ENCODE measurements around the gene BMAL1. TPM values are rescaled to one million over a fixed set of nuclear protein-coding genes. Genes with fewer than 3 reads are reported as not detected.

The BMAL1 gene
- total and polyA plus RNA-seq, 2 of the 8 experiments (the other 6 are each of a cell fraction or from before 2014, with no cell fraction given), result 6.8 to 6.9 TPM

DNA sequence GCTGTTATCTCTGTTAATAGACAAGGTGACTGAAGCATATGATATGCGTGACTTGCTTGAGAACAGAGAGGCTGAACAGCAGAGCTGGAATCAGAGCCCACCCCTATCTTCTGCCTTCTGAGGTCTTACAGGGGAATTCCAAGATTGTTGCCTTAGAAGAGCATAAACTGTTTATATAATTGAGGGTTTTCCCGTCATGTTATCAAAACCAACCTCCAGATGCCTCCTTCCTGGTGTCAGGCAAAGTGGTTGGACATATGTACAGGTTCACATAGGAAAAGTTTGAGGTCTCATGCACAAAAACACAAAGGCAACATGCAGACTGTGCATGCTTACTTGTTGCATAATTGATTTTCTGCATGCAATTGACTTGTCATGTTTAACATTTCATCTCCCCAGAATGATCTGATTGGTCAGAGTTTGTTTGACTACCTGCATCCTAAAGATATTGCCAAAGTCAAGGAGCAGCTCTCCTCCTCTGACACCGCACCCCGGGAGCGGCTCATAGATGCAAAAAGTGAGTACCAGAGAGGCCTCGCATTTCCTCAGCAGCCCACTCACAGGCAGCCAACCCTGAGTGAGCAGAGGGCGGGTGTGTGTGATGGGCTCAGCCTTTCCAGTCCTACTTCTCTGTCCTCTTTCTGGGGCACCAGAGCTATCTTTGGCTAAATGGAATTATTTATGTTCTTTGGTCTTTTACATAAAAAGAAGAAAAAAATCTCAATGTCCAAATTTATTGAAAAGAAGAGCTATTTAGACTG, 88.9 kb downstream of the BMAL1 start:
- ChIA-PET POLR2A (ENCODE audit: partially characterized antibody) (no interaction called here), CTCF (ENCODE audit: partially characterized antibody) (interaction anchor here (0.8 to 4.7 kb wide), 14 partner anchors 10 to 402 kb away, joined by 3 to 24 read pairs (median 4); no protein-coding TSS in a partner anchor)
- Histone ChIP-seq H4K91ac (replicated peaks; ENCODE audit: insufficient read length, low read length) (no peak overlapping the region), H3K27ac (ENCODE audit: low read depth, low read length) (no peak overlapping the region), H4K8ac (ENCODE audit: extremely low read depth, insufficient read depth, low read length) (no peak overlapping the region), H3K4me3 (ENCODE audit: extremely low read depth in 1 of 4, insufficient read depth in 2 of 4, low read depth in 3 of 4, low read length in 4 of 4) (no peak overlapping the region), H2BK12ac (ENCODE audit: low read depth, low read length) (no peak overlapping the region), H2BK120ac (replicated peaks; ENCODE audit: low read depth, low read length) (no peak overlapping the region), H3K14ac (ENCODE audit: insufficient read length) (no peak overlapping the region), H3K4me1 (replicated peaks in 1 of 4; ENCODE audit: control insufficient read depth in 3 of 4, insufficient read depth in 4 of 4, low read length in 3 of 4) (peaks cover 0 to 3% (median 0%) of the 10 kb centered on the region in 4 experiments; a peak in 2 of 7 replicates), H3K4me2 (ENCODE audit: insufficient read depth in 1 of 2, low read depth in 2 of 2, low read length in 2 of 2) (no peak overlapping the region), H3K79me1 (ENCODE audit: low read depth, low read length) (no peaks in the 10 kb centered on the region), H3K18ac (ENCODE audit: extremely low read depth, low read length) (no peak overlapping the region), H3K4ac (replicated peaks; ENCODE audit: insufficient read length, low read depth, low read length) (no peak overlapping the region), H3K56ac (replicated peaks; ENCODE audit: insufficient read length, low read depth, low read length) (no peak overlapping the region), H3K79me2 (ENCODE audit: control insufficient read depth in 1 of 2, insufficient read depth in 2 of 2, low read length in 2 of 2) (no peaks in the 10 kb centered on the region), H2BK5ac (ENCODE audit: low read depth, low read length) (no peak overlapping the region), H4K20me1 (replicated peaks in 1 of 2; ENCODE audit: control insufficient read depth in 1 of 2, insufficient read depth in 2 of 2, low read length in 2 of 2) (no peaks in the 10 kb centered on the region), H4K5ac (ENCODE audit: insufficient read length, low read depth, low read length) (no peak overlapping the region), H2AK5ac (ENCODE audit: low read depth, low read length) (no peak overlapping the region), H2AFZ (ENCODE audit: low read length) (no peak overlapping the region), H2BK15ac (ENCODE audit: low read length) (no peak overlapping the region), H3K23me2 (ENCODE audit: low read depth, low read length) (no peaks in the 10 kb centered on the region), H3K27me3 (replicated peaks in 1 of 4; ENCODE audit: control insufficient read depth in 3 of 4, extremely low read depth in 1 of 4, insufficient read depth in 3 of 4, low read length in 3 of 4) (no peaks in the 10 kb centered on the region), H3K36me3 (ENCODE audit: control insufficient read depth in 2 of 4, insufficient read depth in 4 of 4, low read length in 3 of 4) (no peaks in the 10 kb centered on the region), H3K9me3 (ENCODE audit: insufficient read depth in 2 of 2, low read depth in 1 of 2, low read length in 1 of 2) (no peaks in the 10 kb centered on the region), H3K23ac (ENCODE audit: insufficient read length) (no peak overlapping the region), H3K9ac (replicated peaks in 1 of 4; ENCODE audit: extremely low read depth in 1 of 4, low read depth in 3 of 4, low read length in 3 of 4) (no peak overlapping the region), H2BK20ac (ENCODE audit: low read length) (no peak overlapping the region)
- DNase-seq (ENCODE audit: low read depth in 1 of 2, low spot score in 2 of 2), result no peak
- no peak for FAIRE-seq
- 89% methylated on average over 7 of the region's 7 CpGs; no CpG with 5 or more reads in 1 of the 2 experiments for WGBS, 2 experiments (ENCODE audit: extremely low coverage in 1 of 2, insufficient coverage in 1 of 2, insufficient read length in 1 of 2, insufficient replicate concordance in 2 of 2, low coverage in 1 of 2, low lambda C conversion rate in 2 of 2, missing lambda C conversion rate in 1 of 2)
- TF ChIP-seq BCL11A (IDR thresholded peaks at IDR 0.05; ENCODE audit: low read depth in 2 of 2, low read length in 2 of 2) (no peak), PHF8 (conservative IDR thresholded peaks at IDR 0.05; ENCODE audit: low read depth, low read length) (no peak), HDAC6 (IDR thresholded peaks at IDR 0.05; ENCODE audit: low read depth, low read length) (no peak), TCF12 (IDR thresholded peaks at IDR 0.05; ENCODE audit: low read depth, low read length) (no peak), SIN3A (conservative IDR thresholded peaks at IDR 0.05 in 1 of 2, IDR thresholded peaks at IDR 0.05 in 1 of 2; ENCODE audit: low read depth in 1 of 2, low read length in 2 of 2) (no peak), NRF1 (IDR thresholded peaks at IDR 0.05; ENCODE audit: low read depth, low read length) (no peak), CHD1 (IDR thresholded peaks at IDR 0.05; ENCODE audit: low read depth, low read length) (no peak), SAP30 (IDR thresholded peaks at IDR 0.05; ENCODE audit: insufficient read depth, insufficient replicate concordance, low read length) (no peak), CREB1 (IDR thresholded peaks at IDR 0.05) (no peak), NANOG (IDR thresholded peaks at IDR 0.05; ENCODE audit: insufficient read depth, low read depth, low read length, poor library complexity, severe bottlenecking) (no peak)
- TF ChIP-seq, protein P1, sequence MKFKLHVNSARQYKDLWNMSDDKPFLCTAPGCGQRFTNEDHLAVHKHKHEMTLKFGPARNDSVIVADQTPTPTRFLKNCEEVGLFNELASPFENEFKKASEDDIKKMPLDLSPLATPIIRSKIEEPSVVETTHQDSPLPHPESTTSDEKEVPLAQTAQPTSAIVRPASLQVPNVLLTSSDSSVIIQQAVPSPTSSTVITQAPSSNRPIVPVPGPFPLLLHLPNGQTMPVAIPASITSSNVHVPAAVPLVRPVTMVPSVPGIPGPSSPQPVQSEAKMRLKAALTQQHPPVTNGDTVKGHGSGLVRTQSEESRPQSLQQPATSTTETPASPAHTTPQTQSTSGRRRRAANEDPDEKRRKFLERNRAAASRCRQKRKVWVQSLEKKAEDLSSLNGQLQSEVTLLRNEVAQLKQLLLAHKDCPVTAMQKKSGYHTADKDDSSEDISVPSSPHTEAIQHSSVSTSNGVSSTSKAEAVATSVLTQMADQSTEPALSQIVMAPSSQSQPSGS (IDR thresholded peaks at IDR 0.05; ENCODE audit: low read length), result no peak

Measured in H1 (cell line).